KMS-11 (cell line): ENCODE results near the gene KDM4B.

Experiments used
- H2AFZ ChIP-seq: fragments of 200-600 bp; sonication (generic); 2 replicates; pipeline ENCODE4 v1.6.1; 2016; ENCODE audit warnings: antibody characterized with exemption, mixed run types, low read depth
- H3K27ac ChIP-seq: fragments of 200-600 bp; sonication (generic); 2 replicates; pipeline ENCODE4 v1.6.1; 2016; ENCODE audit warnings: mild to moderate bottlenecking, mixed run types
- H3K27me3 ChIP-seq: fragments of 200-600 bp; sonication (generic); 2 replicates; pipeline ENCODE4 v1.6.1; 2017; ENCODE audit warnings: mild to moderate bottlenecking, low read depth, mixed run types, moderate library complexity; ENCODE audit not compliant: insufficient read depth
- H3K36me3 ChIP-seq: fragments of 200-600 bp; sonication (generic); 2 replicates; pipeline ENCODE4 v1.6.1; 2017; ENCODE audit warnings: mild to moderate bottlenecking, mixed run types; ENCODE audit not compliant: insufficient read depth
- H3K4me1 ChIP-seq: fragments of 200-600 bp; sonication (generic); 2 replicates; pipeline ENCODE4 v1.6.1; 2016; ENCODE audit warnings: mild to moderate bottlenecking, low read depth, mixed run types; ENCODE audit not compliant: poor library complexity, severe bottlenecking
- H3K4me2 ChIP-seq: fragments of 200-600 bp; sonication (generic); 2 replicates; pipeline ENCODE4 v1.7.0; 2016; ENCODE audit warnings: mild to moderate bottlenecking, mixed run types
- H3K4me3 ChIP-seq: fragments of 200-600 bp; sonication (generic); IDR thresholded peaks from 2 replicates; pipeline ENCODE4 v1.6.1; 2017; ENCODE audit warnings: low read depth, low read length, mixed read lengths; ENCODE audit not compliant: insufficient read depth
- H3K79me2 ChIP-seq: fragments of 200-600 bp; sonication (generic); 2 replicates; pipeline ENCODE4 v1.6.1; 2016; ENCODE audit warnings: low read depth, mixed run types; ENCODE audit not compliant: insufficient read depth
- H3K9ac ChIP-seq: fragments of 200-600 bp; sonication (generic); 2 replicates; pipeline ENCODE4 v1.6.1; 2016; ENCODE audit warnings: mild to moderate bottlenecking, mixed run types
- H4K20me1 ChIP-seq: fragments of 200-600 bp; sonication (generic); 2 replicates; pipeline ENCODE4 v1.6.1; 2016; ENCODE audit warnings: mild to moderate bottlenecking, mixed run types; ENCODE audit not compliant: insufficient read depth
- TF ChIP-seq, protein P1 (sequence below): fragments of 200-600 bp; sonication (generic); conservative IDR thresholded peaks from 2 replicates; pipeline ENCODE4 v1.6.1; 2017; ENCODE audit warnings: low read depth, mild to moderate bottlenecking, antibody characterized with exemption, low read length, moderate library complexity, mixed read lengths

Gene KDM4B

DNA sequence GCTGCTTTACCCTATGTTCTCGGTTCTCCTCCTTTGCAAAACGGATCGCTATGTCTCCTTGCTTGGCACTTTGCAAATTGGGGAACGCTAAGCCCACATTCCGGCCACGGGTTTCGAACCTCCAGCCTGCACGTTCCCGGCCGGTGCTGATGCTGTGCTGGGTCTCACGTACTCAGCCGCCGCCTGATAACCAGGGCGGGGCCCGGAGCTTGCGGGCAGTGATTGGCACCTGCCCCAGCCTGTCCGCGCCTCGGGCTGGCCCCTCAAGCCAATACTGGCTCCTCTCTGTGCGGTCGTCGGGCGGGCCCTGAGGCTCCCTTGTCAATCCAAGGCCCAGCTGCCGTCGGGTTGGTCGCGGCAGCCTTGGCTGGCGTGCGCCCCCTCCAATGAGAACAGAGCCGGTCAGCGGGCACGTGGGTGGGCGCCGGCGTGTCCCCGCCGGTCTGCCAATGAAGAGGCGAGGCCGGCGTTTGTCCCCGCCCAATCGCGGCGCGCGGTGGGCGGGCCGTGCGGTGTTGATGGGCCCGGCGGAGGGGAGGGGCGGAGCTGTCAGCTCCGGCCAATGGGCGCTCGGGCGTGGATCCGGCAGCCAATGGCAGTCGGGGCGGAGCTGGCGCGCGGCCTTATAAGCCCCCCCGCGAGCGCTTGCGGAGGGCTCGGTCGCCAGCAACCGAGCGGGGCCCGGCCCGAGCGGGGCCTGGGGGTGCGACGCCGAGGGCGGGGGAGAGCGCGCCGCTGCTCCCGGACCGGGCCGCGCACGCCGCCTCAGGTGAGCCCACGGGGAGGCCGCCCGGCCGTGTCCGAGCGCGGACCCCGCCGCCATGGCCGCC lies at the start of gene KDM4B:
KDM4B (plus strand) TSS at position 652 of the 830 bp plus-strand sequence. CDS start 63,778 bp downstream, outside the sequence.
- Histone ChIP-seq H3K4me1 (peaks cover 11% of the 10 kb centered on the region), H3K27me3 (no peaks in the 10 kb centered on the region), H2AFZ (peak within 1 kb of the TSS; percentile 55; the same call in 1 of the 2 replicates), H3K27ac (no peak within 1 kb of the TSS), H3K9ac (peak within 1 kb of the TSS; percentile 42; the same call in 1 of the 2 replicates), H3K4me3 (no peak within 1 kb of the TSS), H3K79me2 (peaks cover 39% of the 10 kb centered on the region; the same call in 1 of the 2 replicates), H4K20me1 (no peaks in the 10 kb centered on the region), H3K36me3 (no peaks in the 10 kb centered on the region), H3K4me2 (peak within 1 kb of the TSS; percentile 80)
- TF ChIP-seq, protein P1, sequence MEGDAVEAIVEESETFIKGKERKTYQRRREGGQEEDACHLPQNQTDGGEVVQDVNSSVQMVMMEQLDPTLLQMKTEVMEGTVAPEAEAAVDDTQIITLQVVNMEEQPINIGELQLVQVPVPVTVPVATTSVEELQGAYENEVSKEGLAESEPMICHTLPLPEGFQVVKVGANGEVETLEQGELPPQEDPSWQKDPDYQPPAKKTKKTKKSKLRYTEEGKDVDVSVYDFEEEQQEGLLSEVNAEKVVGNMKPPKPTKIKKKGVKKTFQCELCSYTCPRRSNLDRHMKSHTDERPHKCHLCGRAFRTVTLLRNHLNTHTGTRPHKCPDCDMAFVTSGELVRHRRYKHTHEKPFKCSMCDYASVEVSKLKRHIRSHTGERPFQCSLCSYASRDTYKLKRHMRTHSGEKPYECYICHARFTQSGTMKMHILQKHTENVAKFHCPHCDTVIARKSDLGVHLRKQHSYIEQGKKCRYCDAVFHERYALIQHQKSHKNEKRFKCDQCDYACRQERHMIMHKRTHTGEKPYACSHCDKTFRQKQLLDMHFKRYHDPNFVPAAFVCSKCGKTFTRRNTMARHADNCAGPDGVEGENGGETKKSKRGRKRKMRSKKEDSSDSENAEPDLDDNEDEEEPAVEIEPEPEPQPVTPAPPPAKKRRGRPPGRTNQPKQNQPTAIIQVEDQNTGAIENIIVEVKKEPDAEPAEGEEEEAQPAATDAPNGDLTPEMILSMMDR = no peak

GRCh38 chr19:4922530-4923275 lies 46.2 kb upstream of the KDM4B start:
- H3K27ac ChIP-seq = no peak overlapping the region
- H3K27me3 ChIP-seq = no peaks in the 10 kb centered on the region
- H3K9ac ChIP-seq = no peak overlapping the region
- no peak overlapping the region for H3K4me3 ChIP-seq
- no peaks in the 10 kb centered on the region for H3K4me1 ChIP-seq
- no peaks in the 10 kb centered on the region for H3K36me3 ChIP-seq
- no peak overlapping the region for H2AFZ ChIP-seq
- TF ChIP-seq, protein P1 = no peak
- H3K4me2 ChIP-seq = no peak overlapping the region
- H3K79me2 ChIP-seq = peaks cover 70% of the 10 kb centered on the region; the same call in 1 of the 2 replicates
- no peaks in the 10 kb centered on the region for H4K20me1 ChIP-seq

GRCh38 chr19:4923276-4923747 lies 45.6 kb upstream of the KDM4B start:
- peaks cover 70% of the 10 kb centered on the region; the same call in 1 of the 2 replicates for H3K79me2 ChIP-seq
- no peaks in the 10 kb centered on the region for H3K27me3 ChIP-seq
- H2AFZ ChIP-seq = no peak overlapping the region
- no peak overlapping the region for H3K9ac ChIP-seq
- TF ChIP-seq, protein P1 = no peak
- no peak overlapping the region for H3K4me3 ChIP-seq
- no peaks in the 10 kb centered on the region for H4K20me1 ChIP-seq
- H3K4me1 ChIP-seq = no peaks in the 10 kb centered on the region
- no peak overlapping the region for H3K4me2 ChIP-seq
- no peak overlapping the region for H3K27ac ChIP-seq
- no peaks in the 10 kb centered on the region for H3K36me3 ChIP-seq

- peaks cover 25% of the 10 kb centered on the region; the same call in 1 of the 2 replicates for H3K79me2 ChIP-seq
- no peak overlapping the region for H3K9ac ChIP-seq
- no peak overlapping the region for H3K27ac ChIP-seq
- H3K4me1 ChIP-seq = no peaks in the 10 kb centered on the region
- H3K4me3 ChIP-seq = no peak overlapping the region
- no peak overlapping the region for H2AFZ ChIP-seq
- H4K20me1 ChIP-seq = no peaks in the 10 kb centered on the region
- TF ChIP-seq, protein P1 = no peak
- no peaks in the 10 kb centered on the region for H3K27me3 ChIP-seq
- no peaks in the 10 kb centered on the region; the same call in 1 of the 2 replicates for H3K36me3 ChIP-seq
- H3K4me2 ChIP-seq = no peak overlapping the region
These were observed 39.7 kb upstream of the KDM4B start for GRCh38 chr19:4929186-4929585.
